Activated CD8-positive, alpha-beta memory T cell treated with anti-CD3 and anti-CD28 coated beads for 48 hours (primary cell): Measurements from ENCODE around the gene FAM110D.
A peak's percentile ranks its signal among the peaks of the same experiment; 100 is the strongest.

Source experiments
- DNase-seq, 3 experiments: peaks; one replicate each; pipeline ENCODE4 v3.0.0-alpha.2; 2020; ENCODE audit warnings: low read depth in 2 of 3, low spot score in 2 of 3

Gene FAM110D

GRCh38 chr1:26162220-26162709, 3.4 kb downstream of the FAM110D start:
- no peak for DNase-seq

GRCh38 chr1:26163684-26164035, 4.8 kb downstream of the FAM110D start:
- no peak for DNase-seq

- peak in 2 of 3 experiments; percentile 23 to 40 for DNase-seq
Measured at GRCh38 chr1:26164036-26164860, 5.4 kb downstream of the FAM110D start.

- no peak for DNase-seq
Measured at GRCh38 chr1:26164861-26165842, 6.3 kb downstream of the FAM110D start.

- no peak for DNase-seq
Measured at GRCh38 chr1:26166719-26167281, 7.9 kb downstream of the FAM110D start.

- no peak for DNase-seq
Measured at GRCh38 chr1:26168410-26169197, 9.7 kb downstream of the FAM110D start, which contains the start of gene C1orf232. Gene C1orf232, minus strand, starts transcription at chr1:26168963. Its CDS starts 464 bp downstream, at chr1:26168499.

GRCh38 chr1:26169198-26169554, 10.3 kb downstream of the FAM110D start:
- DNase-seq: no peak

- DNase-seq: peak; percentile 76 to 86 (median 85)
Measured at GRCh38 chr1:26169669-26170471, 11.0 kb downstream of the FAM110D start, which contains the start of gene ZNF593. Gene ZNF593, plus strand, starts transcription at chr1:26169908. Its CDS starts 76 bp downstream, at chr1:26169984.

GRCh38 chr1:26170472-26170821, 11.6 kb downstream of the FAM110D start:
- DNase-seq: no peak

GRCh38 chr1:26171084-26172072, 12.5 kb downstream of the FAM110D start, which contains the start of gene ZNF593OS:
Gene ZNF593OS, minus strand, starts transcription at chr1:26171832. Its CDS starts 171 bp downstream, at chr1:26171661.
- DNase-seq: no peak

GRCh38 chr1:26175346-26175745, 16.5 kb downstream of the FAM110D start:
- no peak for DNase-seq

- no peak for DNase-seq
Measured at GRCh38 chr1:26177182-26177684, 18.4 kb downstream of the FAM110D start, which contains the start of gene CNKSR1. Gene CNKSR1, plus strand, starts transcription at chr1:26177491. Its CDS starts 57 bp downstream, at chr1:26177548.

GRCh38 chr1:26180010-26180506, 21.2 kb downstream of the FAM110D start:
- DNase-seq: no peak

GRCh38 chr1:26181586-26182382, 22.9 kb downstream of the FAM110D start:
- DNase-seq: no peak

- no peak for DNase-seq
Measured at GRCh38 chr1:26182383-26182696, 23.5 kb downstream of the FAM110D start.

- no peak for DNase-seq
Measured at GRCh38 chr1:26184086-26184485, 25.2 kb downstream of the FAM110D start.

- DNase-seq: no peak
Measured at GRCh38 chr1:26184883-26185282, 26.0 kb downstream of the FAM110D start.
